T-helper 2 cell treated with Interferon-gamma antibody and Interleukin-4, amounts not matched to agents 5 μg/mL and 100 μg/mL, for 36 hours (primary cell): Measurements from ENCODE around the gene AKAP13.
"Not testable (repeated sequence)": the region's sequence is repeated elsewhere in the genome, so short reads cannot be mapped to it uniquely, and the experiment has no call there.

Experiments used
- DNase-seq: peaks from one replicate; pipeline ENCODE4 v3.0.0; 2021; ENCODE audit warnings: low spot score
- H3K27ac Mint-ChIP-seq: one replicate; pipeline ENCODE4 v1.8.0; 2021; ENCODE audit warnings: mild to moderate bottlenecking, mixed read lengths
- H3K27me3 Mint-ChIP-seq: one replicate; pipeline ENCODE4 v1.8.0; 2021; ENCODE audit warnings: low read depth, mixed read lengths
- H3K36me3 Mint-ChIP-seq: one replicate; pipeline ENCODE4 v1.8.0; 2021; ENCODE audit warnings: low read depth, mixed read lengths
- H3K4me1 Mint-ChIP-seq: one replicate; pipeline ENCODE4 v1.8.0; 2021; ENCODE audit warnings: low read depth, mixed read lengths
- H3K4me3 Mint-ChIP-seq: one replicate; pipeline ENCODE4 v1.8.0; 2022; ENCODE audit warnings: mild to moderate bottlenecking, moderate library complexity, mixed read lengths
- H3K9me3 Mint-ChIP-seq: one replicate; pipeline ENCODE4 v1.8.0; 2021; ENCODE audit warnings: mixed read lengths

AKAP13 gene

DNA sequence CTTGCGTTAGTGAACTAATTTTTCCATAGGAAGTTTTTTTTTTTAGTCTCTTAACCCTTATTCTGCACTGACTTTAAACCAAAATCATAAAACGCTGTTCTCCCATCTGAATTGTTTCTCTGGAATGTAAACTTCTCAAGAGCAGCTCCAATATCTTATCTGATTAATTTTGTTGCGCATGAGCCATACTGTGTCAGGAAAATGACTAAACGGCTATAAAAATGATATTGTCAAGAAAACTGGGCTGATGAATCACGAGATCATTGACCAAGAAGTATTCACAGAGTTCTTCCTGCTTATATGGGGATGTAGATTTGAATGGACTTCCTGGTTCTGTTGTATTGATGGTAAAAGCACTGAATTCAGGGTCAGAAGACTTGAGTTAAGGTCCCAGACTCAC is 37.0 kb upstream of the AKAP13 start:
- not testable (repeated sequence) for H3K27me3 Mint-ChIP-seq, H3K4me1 Mint-ChIP-seq, DNase-seq, H3K4me3 Mint-ChIP-seq, H3K36me3 Mint-ChIP-seq, H3K27ac Mint-ChIP-seq, H3K9me3 Mint-ChIP-seq

DNA sequence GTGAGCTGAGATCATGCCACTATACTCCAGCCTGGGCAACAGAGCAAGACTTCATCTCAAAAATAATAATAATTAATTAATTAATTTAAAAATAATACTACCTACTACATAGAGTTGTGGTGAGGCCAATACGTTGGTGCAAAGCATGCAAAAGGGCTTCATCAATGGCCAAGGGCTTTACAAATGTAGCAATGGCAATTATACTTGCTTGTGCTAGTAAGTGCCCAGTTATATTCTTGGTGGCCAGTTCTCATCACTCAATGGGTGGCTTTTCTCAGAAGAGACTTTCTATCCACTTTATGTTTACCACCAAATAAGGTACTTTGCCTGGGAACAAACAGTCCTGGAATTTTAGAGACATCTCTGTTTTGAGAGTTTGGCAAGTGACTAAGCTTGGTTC is 36.2 kb upstream of the AKAP13 start:
- not testable (repeated sequence) for H3K27ac Mint-ChIP-seq, H3K27me3 Mint-ChIP-seq, H3K36me3 Mint-ChIP-seq, DNase-seq, H3K4me3 Mint-ChIP-seq, H3K4me1 Mint-ChIP-seq, H3K9me3 Mint-ChIP-seq

DNA sequence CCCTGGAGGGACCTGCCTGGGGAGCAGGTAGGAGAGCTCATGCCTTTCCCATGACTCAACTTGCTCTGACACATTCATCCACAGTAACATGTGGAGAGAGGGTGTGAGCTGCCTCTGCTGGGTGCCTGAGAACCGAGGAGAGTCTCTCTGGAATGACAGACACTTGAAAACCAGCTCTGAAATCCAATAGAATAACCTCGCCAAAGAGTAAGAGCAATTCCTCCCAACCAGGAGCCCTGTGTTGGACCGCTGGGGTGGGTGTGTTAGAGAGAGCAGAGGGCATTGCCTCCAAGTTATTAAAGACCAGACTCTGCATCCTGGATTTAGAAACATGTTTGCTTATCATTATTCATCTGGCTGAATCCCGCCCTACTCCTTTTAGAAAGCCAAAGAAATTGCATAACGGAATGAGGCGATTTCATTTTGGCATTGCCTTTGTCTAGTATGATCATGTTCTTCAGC is 35.7 kb upstream of the AKAP13 start:
- H3K27me3 Mint-ChIP-seq, H3K4me1 Mint-ChIP-seq, DNase-seq, H3K9me3 Mint-ChIP-seq, H3K27ac Mint-ChIP-seq, H3K4me3 Mint-ChIP-seq, H3K36me3 Mint-ChIP-seq: not testable (repeated sequence)

DNA sequence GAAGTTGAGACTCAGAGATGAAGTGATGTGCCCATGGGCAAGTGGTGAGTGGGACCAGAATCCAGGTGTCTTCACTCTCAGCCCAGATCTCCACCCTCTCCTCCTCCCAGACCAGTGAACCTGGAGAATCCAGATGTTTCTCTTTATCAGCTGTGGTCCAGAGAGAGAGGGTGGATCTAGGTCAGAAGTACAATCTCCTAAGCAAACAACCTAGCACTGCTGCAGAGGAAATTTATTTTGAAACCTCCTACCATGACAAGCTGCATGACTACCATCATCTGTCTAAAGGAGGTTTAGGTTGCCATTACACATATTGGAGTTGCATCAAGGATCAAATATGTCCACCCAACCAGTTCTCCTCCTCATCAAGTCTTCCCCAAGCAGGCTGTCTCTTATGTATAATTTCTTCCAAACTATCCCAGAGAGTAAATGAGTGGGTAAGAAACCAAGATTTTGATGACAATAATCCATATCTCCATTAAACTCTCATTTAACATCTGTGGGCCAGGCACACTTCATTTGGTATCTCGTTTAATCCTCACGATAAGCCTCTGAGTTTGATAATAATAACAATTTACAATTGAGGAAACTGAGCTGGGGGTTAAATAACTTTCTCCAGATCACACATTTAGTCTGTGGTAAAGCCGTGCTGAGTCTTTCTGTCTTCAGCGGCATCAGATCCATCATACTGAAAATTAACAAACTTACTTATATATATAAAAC is 35.0 kb upstream of the AKAP13 start:
- not testable (repeated sequence) for H3K4me1 Mint-ChIP-seq, H3K27ac Mint-ChIP-seq, H3K4me3 Mint-ChIP-seq, H3K36me3 Mint-ChIP-seq, H3K27me3 Mint-ChIP-seq, DNase-seq, H3K9me3 Mint-ChIP-seq

DNA sequence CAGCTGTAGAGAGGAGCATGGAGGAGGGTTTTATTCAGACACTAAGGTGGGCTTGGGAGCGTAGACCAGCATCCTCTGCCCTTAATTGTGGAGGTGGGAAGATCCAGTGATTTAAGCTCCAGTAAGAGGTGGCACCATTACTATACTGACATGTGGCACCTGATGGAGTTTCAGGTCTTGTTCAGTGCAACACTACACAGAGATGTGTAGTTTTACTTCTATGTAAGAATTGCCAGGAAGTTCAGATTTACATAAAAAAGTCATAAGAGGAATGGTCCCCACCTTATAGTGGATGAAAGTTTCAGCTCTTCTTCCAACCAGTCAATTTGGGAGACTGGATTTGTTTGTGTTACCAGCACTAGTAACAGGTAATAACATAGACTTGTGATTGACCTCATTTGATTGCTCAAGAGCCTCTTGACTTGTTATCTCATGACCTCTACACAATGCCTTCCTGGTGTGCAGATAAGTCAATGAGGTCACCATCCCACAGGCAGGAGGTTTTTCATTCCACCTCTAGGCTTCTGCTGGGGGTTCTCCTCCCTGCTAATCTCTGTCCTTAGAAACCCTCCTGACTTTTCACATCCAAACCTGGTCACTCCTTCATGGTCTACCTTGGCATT is 33.8 kb upstream of the AKAP13 start:
- not testable (repeated sequence) for H3K4me3 Mint-ChIP-seq, H3K27ac Mint-ChIP-seq, H3K27me3 Mint-ChIP-seq, H3K36me3 Mint-ChIP-seq, H3K9me3 Mint-ChIP-seq, DNase-seq, H3K4me1 Mint-ChIP-seq

DNA sequence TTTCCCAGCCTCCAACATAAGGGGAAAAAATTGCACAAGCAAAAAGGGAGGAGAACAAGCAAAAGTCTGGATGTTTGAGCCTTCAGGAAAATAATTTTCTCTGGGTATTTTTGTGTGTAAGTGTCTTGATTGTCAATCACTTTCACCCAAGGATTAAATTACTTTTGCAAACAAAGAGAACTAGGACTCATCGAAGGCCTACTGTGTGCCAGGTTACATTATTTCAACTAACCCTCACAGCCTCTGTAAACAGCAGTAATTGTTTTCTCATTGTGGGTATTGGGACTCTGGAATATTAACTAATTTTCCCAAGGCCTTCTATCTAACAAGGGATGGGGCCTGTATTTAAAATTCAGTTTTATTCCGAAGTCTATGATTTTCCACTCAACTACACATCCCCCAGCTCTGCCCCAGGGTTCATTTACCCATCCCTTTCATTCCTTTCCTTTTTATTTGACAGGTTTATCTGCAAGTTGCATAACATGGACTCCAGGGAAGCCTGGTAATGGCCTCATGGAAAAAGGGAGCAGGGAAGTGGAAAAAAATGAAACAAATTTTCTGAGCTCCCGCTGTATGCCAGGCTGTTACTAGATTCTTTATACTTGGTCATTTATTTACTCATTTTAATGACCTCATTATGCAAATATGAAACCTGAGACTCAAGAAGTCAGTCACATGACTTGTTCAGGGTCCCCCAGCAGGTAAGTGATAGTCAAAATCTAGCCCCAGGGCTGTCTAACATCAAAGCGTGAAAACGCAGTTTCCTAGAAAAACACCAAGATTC is 32.9 kb upstream of the AKAP13 start:
- H3K27ac Mint-ChIP-seq, H3K36me3 Mint-ChIP-seq, H3K9me3 Mint-ChIP-seq, H3K4me3 Mint-ChIP-seq, DNase-seq, H3K27me3 Mint-ChIP-seq, H3K4me1 Mint-ChIP-seq: not testable (repeated sequence)

DNA sequence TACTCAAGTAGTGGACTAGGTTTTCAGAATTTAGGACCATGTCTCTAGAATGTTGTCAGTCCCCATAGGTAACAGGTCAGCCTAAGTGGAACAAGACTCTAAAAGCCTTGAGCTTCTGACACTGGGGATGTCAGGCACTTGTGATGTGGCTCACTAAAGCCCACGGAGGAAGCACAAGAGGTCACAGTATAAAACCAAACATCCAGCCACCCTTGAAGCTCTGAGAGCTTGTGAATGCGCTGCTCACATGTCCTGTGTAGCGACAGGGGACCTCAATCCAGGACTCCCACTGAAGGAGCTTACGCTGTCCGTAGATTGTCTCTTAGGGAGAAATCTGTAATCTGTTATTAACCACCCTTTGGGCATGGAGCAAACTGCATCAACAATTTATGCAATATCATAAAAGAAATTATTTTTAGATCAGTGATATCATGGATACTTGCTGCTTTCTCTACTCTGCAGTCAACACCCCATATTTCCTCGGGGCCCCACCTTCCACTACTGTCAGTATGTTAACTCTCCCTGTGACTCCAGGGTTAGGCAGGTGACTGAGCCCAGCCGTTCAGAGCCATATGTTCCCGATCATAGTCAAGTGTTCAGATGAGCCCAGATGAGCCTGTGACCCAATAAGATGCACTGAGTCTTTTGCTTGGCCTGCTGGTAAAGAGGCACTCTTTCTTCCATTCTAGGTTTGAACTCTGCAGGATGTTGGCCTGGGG is 32.2 kb upstream of the AKAP13 start:
- H3K4me3 Mint-ChIP-seq, DNase-seq, H3K36me3 Mint-ChIP-seq, H3K27ac Mint-ChIP-seq, H3K27me3 Mint-ChIP-seq, H3K4me1 Mint-ChIP-seq, H3K9me3 Mint-ChIP-seq: not testable (repeated sequence)

DNA sequence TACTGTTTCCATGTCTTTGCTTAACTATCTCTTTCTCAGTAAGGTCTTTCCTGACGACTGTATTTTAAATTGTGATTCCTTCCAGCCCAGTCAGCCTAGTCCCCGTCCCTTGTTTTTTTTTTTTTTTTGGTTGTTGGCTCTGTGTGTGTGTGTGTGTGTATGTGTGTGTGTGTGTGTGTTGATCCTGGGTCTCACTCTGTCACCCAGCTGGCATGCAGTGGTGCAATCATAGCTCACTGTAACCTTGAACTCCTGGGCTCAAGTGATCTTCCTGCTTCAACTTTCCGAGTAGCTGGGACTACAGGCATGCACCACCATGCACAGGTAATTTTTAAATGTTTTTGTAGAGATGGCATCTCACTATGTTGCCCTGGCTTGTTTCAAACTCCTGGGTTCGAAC is 31.3 kb upstream of the AKAP13 start:
- DNase-seq, H3K27ac Mint-ChIP-seq, H3K27me3 Mint-ChIP-seq, H3K36me3 Mint-ChIP-seq, H3K4me3 Mint-ChIP-seq, H3K9me3 Mint-ChIP-seq: not testable (repeated sequence)
- H3K4me1 Mint-ChIP-seq, result peaks cover 14% of the 10 kb centered on the region

DNA sequence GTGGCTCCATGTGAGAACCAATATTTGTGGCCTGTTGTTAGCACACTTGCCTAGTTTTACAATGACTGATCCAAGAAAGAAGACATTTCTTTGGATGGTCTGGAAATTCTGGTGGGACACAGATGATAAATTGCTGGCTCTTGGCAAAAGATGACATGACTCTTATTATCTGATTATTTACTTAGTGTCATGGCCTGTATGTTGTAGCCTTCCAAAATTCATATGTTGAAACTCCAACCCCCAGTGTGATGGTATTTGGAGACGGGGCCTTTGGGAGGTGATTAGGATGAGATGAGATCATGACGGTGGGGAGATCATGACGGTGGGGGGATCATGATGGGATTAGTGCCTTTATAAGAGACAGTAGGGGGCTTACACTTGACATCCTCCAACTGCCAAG is 30.0 kb upstream of the AKAP13 start:
- Mint-ChIP-seq H3K9me3 (peaks cover 4% of the 10 kb centered on the region), H3K27me3 (peaks cover 5% of the 10 kb centered on the region), H3K36me3 (no peaks in the 10 kb centered on the region), H3K4me1 (peaks cover 14% of the 10 kb centered on the region), H3K4me3 (no peak overlapping the region), H3K27ac (no peak overlapping the region)
- DNase-seq, result no peak

DNA sequence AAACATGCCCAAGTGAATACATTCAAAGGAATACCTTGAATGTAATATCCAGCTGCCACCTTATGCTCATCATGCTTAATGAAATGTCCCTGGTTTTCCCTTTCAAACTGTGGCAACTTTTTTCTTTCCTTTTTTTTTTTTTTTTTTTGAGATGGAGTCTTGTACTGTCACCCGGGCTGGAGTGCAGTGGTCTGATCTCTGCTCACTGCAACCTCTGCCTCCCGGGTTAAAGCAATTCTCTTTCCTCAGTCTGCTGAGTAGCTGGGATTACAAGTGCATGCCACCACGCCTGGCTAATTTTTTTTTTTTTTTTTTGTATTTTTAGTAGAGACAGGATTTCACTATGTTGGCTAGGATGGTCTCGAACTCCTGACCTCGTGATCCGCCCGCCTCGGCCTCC is 28.9 kb upstream of the AKAP13 start:
- H3K27ac Mint-ChIP-seq, DNase-seq, H3K9me3 Mint-ChIP-seq, H3K27me3 Mint-ChIP-seq, H3K36me3 Mint-ChIP-seq, H3K4me3 Mint-ChIP-seq: not testable (repeated sequence)
- H3K4me1 Mint-ChIP-seq, result peaks cover 12% of the 10 kb centered on the region

DNA sequence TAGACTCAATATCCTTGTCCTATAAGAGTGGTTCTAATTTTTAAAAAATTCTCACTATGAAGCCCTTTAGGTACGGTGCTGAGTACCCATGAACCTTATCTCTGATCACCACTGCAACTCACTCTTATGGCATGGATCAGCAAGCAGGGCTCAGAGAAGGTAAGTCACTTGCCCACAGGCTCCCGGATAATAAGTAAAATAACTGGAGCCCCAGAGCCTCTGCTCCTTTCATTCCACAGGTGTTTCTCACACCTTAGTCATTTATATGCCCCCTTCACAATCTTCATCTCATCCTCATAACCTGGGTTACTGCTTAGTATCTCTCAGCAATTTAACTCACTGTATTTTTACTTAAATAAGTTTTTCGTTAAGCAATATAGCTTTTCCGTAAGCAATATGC is 28.4 kb upstream of the AKAP13 start:
- DNase-seq, result no peak
- H3K4me3 Mint-ChIP-seq, result no peak overlapping the region
- peaks cover 5% of the 10 kb centered on the region for H3K27me3 Mint-ChIP-seq
- H3K36me3 Mint-ChIP-seq, result no peaks in the 10 kb centered on the region
- H3K27ac Mint-ChIP-seq, result no peak overlapping the region
- peaks cover 12% of the 10 kb centered on the region for H3K4me1 Mint-ChIP-seq
- H3K9me3 Mint-ChIP-seq, result peaks cover 4% of the 10 kb centered on the region

DNA sequence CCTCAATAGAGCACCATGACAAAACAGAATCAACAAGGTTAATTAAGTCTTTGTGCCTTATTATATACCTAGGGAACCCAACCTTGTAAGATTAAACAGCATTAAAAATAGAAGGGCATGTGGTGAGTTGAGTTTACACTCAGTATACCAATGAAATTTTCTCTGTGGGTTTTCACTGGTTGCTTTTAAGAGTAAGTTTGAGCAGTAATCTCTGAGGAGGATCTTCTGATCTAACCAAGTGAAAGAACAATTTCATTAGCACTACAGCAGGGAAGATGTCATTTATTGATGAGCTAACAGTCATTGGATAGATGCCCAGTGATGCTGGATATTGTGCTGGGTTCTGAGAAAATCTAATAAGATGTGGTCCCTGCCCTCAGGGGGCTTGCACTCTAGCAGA is 26.9 kb upstream of the AKAP13 start:
- no peak for DNase-seq
- Mint-ChIP-seq H3K27me3 (peaks cover 5% of the 10 kb centered on the region), H3K36me3 (no peaks in the 10 kb centered on the region), H3K4me1 (peaks cover 16% of the 10 kb centered on the region), H3K9me3 (peaks cover 4% of the 10 kb centered on the region), H3K27ac (peak overlapping the region; percentile 55), H3K4me3 (no peak overlapping the region)

DNA sequence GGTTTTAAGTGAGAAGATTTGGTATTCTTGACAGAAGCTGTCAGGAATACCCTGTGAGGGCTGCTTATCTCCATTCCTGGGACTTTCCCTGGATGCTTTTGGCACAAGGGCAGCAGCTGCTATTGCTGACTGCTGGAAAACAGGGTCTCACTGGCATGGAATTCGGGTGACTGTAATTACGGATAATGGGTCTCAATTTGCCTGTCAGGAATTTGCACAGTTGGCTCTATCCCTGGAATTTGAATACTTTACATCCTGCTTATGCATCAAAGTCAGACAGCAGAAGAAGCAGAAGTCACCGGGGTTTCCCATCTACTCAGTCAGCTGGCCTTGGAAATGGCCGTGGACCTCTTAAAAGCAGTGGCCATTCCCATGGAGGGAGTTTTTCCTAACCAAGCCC is 25.9 kb upstream of the AKAP13 start:
- Mint-ChIP-seq H3K9me3 (peaks cover 4% of the 10 kb centered on the region), H3K36me3 (no peaks in the 10 kb centered on the region)

DNA sequence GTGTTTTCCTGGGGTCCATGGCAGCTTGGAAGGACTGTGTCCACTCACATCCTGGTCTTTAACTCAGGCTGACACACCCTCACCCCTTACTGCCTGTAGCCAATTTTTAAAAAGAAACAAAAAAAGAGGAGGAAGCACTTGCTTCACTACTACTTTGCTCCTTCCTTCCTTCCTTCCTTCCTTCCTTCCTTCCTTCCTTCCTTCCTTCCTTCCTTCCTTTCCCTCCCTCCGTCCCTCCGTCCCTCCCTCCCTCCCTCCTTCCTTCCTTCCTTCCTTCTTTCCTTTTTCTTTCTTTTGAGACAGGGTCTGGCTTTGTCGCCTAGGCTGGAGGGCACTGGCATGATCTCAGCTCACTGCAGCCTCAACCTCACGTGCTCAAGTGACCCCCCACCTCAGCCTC is 25.5 kb upstream of the AKAP13 start:
- H3K27me3 Mint-ChIP-seq, result peaks cover 5% of the 10 kb centered on the region
- no peak overlapping the region for H3K4me3 Mint-ChIP-seq
- peaks cover 4% of the 10 kb centered on the region for H3K9me3 Mint-ChIP-seq
- no peak overlapping the region for H3K27ac Mint-ChIP-seq
- peaks cover 14% of the 10 kb centered on the region for H3K4me1 Mint-ChIP-seq
- DNase-seq, result no peak
- no peaks in the 10 kb centered on the region for H3K36me3 Mint-ChIP-seq

More for the DNA sequence above, 25.9 kb upstream of the AKAP13 start:
- no peak overlapping the region for H3K27ac Mint-ChIP-seq
- peaks cover 14% of the 10 kb centered on the region for H3K4me1 Mint-ChIP-seq
- H3K4me3 Mint-ChIP-seq, result no peak overlapping the region
- H3K27me3 Mint-ChIP-seq, result peaks cover 5% of the 10 kb centered on the region
- DNase-seq, result no peak
